Activated T-cell treated with anti-CD3 and anti-CD28 coated beads, Interleukin-2, amount 50 U/mL, for 1 hour (primary cell): ENCODE results near the gene FOXN3.

Source experiments
- DNase-seq: peaks from one replicate; pipeline ENCODE4 v3.0.0-alpha.2; 2020

The FOXN3 gene

DNA sequence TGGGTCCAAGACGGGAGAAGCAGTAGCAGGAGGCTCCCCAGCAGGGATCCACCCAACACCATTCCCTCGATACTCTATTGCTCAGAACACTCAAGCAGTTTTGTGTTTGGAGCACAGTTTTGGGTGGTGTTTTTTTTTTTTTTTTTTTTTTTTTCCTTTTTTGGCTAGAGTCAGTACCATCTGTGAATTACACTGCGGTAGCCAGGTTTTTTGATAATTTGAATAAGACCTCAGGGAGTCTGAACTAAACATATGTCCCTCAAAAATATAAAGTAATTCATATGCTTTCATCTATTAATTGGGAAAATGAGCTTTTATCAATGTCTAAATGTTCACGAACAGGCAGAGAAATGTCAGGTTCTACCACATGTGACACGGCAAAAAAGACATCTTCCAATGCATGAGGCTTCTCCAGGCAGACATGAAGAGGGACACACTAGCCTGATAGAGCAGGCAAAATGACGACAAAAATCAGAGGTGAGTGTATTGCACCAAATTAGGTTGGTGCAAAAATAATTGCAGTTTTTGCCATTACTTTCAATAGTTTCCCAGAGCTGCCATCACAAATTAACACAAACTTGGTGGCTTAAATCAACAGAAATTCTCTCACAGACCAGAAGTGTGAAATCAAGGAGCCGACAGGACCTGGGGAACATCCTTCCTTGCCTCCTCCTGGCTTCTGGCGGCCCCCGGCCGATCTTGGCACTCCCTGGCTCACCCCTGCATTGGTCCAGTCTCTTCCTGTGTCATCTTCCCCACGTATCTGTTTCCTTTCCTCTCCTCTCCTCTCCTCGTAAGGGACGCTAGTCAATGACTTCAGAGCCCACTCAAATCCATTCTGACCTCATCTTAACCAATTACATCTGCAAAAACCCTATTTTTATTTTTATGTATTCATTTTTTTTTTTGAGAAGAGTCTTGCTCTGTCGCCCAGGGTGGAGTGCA is 33.9 kb downstream of the FOXN3 start:
- DNase-seq = no peak

DNA sequence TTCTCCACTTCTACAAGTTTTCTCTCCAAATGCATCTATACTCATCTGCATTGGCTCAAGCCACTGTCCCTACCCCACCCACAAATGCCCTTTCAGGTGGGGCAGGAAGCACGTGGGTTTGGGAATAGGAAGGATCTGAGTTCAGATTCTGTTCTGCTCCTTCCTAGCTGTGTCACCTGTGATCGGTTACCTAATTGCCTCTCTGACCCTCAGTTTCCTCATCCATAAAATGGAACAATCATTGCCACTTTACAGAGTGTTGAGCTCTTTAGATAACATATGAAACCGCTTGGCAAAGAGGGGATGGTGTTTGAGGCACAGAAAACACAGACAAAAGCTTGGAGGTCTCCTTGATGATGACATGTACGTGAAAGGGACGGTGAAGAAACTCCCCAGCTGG is 34.5 kb downstream of the FOXN3 start:
- no peak for DNase-seq

DNA sequence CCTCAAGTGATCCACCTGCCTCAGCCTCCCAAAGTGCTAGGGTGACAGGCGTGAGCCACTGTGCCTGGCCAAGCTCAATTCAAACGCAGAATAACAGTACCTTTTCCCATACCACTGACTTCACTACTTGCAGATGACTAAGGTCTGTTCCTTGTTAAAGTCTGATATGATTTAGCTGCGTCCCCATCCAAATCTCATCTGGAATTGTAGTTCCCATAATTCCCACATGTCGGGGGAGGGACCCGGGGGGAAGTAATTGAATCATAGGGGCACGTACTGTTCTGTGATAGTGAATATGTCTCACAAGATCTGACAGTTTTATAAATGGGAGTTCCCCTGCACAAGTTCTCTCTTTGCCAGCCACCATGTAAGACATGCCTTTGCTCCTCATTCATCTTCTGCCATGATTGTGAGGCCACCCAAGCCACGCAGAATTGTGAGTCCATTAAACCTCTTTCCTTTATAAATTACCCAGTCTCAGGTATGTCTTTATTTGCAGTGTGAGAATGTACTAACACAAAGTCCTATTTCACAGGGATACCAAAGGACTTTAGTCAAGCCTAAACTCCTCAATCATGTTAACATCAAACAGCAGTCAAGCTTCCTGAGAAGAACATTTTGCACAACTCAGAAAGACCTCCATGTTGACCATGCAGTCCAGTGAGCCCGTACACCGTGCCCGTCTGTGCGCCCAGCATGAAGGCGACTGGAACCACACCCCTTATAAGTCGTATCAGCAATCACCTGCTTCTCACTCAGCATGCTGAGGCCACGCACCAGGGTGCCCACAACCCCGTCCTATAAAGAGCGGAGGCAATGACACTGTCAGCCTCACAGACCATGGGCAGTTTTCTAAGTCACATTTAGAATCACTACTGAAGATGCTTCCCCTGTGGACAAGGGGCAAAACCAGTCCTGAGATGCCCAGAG is 36.9 kb downstream of the FOXN3 start:
- no peak for DNase-seq

DNA sequence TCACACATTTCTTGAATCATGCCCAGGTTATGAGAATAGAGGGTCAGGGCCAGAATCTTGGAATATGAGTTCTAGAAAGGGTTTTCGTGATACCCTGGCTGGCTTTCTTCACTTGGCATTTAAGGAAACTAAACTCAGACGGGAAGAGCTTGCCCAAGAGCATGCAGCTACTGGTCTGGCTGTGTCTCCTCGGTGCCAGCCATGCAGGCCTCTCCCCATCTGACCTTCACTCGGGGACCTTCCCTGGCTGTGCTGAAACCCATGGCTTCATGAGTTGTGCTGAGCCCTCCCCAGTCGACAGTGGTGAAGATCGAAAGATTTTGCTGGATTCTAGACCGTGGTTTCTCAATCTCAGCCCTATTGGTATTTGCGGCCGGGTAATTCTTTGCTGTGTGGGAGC is 38.0 kb downstream of the FOXN3 start:
- no peak for DNase-seq

DNA sequence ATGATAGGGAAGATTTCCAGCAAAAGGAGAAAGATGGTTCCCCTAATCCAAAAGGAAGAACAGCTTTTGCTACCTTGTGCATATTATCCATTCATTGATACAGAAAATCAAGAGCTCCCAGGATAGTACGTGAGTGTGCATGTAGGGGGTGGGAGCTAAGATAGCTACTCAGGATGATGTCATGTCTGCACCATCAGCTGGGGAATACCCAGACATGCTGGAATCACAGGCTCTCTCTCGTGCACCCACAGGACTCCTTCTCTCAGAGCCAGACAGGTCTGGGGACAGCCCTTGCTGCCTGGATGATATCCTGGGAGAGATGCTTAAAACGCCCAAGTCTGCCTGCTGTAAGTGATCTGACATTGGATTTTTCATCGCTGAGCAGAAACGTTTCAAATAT is 38.9 kb downstream of the FOXN3 start:
- no peak for DNase-seq

DNA sequence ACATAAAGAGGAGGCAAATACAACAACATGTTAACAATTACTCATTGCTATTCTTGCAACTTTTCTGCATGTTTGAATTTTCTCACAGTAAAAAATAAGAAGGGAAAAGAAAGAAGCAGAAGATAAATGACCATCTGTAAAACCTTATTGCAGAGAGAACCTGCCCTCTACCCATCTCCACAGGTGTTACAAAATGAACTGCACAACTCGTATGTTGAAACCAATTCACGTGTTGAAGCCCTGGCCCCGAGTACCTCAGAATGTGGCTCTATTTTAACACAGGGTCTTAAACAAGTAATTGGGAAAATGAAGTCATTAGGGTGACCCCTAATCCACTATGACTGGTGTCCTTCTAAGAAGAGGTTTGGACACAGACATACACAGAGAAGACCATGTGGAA is 39.5 kb downstream of the FOXN3 start:
- DNase-seq = no peak

DNA sequence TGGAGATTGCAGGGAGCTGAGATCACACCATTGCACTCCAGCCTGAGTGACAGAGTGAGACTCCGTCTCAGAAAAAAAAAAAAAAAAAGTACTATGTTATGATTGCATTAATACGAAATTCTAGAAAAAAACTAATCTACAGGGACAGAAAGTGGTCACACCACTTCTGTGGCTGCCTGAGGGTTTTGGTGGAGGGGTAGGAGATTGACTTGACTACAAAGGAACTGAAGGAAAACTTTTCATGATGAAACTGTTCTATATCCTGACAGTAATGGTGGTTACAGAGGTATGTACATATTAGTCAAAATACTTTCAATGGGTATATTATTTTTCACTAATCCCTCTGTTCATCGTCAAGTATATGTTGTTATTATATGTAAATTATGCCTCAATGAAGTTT is 42.1 kb downstream of the FOXN3 start:
- no peak for DNase-seq

DNA sequence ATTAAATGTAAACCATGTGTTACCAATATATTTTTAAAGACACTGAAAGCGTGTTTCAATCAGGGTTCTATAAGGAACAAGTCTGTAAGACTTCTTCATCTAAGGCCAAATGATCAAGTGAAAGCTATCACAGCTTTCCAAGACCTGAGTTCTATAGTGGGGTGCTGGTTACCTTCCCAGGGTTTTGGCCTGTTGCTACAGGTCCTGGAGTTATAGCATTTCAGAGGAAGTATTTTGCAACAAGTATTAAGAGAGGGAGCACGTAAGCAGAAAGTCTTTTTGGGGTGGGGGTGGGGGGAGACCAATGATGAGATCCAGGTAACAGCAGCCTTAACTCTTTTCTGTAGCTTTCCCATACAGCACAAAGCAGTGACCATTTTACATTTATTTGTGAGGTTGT is 43.8 kb downstream of the FOXN3 start:
- no peak for DNase-seq

DNA sequence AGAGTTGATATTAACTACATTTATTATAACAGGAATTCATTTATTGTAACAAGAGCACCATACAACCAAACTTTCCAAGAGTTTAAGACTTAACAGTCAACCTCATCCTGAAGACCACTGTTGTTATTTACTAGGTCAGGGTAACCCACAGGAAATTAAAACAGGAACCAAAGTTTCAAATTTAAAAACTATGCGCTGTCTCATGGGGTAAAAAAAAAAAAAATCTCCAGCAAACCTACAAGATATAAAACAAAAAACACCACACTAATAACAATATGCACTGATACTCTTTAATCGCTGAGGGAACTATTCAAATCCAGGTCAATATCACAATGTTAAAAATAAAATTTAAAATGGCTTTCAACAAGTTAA is 44.5 kb downstream of the FOXN3 start:
- no peak for DNase-seq

DNA sequence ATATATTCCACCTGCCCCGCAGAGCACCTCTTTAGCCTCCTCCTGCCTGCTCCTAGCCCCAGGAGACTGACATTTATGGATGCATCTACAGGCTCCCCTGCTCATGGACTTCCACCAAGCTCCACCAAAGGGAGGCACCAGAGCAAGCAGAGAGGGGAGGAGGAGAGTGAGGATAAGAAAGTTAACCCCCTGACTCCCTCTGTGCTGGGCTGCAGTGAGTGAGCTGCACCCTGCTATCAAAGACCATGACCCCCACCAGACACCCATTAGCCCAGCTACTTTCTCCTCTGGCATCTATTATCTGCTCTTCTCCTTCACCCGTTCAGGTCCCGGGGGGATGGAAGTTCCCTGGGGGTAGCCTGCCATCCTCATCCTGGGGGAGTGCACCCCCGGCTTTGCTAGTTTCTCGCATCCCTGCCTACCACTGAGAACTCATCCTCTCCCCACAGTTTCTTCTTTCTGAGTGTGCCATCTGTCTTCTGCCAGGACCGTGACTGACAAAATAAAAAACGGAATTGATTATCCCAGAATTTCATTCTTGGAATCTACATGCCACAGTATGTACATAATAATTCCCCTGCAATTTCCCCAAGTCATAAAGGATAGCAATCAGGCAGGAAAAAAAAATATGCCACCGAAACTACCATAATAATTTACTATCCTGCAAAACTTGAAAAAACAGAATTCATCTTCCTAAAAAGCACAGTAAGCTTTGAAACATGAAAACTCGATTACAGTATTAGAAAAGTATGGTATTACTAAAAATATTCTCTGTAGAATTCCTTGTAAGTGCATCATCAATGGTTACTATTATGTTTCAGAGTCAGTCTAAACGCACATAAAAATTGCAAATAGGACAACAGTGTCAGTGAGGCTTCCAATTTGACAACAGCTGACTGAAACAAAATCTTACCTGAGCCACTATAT is 45.2 kb downstream of the FOXN3 start:
- no peak for DNase-seq

DNA sequence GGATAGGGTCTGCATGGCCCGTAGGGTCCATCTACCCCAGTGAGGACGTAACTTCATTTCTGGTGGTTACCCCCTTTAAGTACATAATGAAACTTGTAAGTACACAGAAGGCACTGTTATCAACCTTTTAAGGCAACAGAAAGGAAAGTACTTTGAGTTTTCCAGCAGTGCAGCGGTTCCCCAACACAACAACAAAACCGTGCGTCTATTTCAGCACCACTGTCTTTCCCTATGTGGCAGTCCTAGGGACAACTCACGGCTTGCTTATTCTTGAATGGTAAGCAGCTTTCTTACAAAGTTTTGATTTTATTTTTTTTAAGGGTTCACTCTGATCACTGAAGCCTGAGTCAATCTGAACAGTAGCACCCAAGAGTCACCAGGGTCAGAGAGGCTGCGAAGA is 46.3 kb downstream of the FOXN3 start:
- DNase-seq = no peak

DNA sequence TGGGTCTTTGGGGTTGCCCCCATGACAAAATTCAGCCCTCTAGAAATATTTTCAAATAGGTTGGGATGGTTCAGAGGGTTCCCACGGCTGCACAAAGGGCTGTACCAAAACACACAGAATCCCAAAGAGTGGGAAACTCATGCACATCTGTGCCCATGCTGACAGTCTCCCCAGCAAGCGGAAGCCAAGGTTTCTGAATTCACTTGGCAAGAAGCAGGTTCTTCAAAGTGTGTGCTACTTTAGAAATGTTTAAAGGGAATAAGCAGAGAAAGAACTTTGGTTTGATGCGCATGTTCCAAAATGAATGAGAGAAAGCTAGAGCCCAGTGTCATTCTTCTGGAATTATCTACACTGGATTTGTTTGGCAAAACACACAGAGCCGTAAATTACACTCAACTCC is 46.7 kb downstream of the FOXN3 start:
- no peak for DNase-seq

DNA sequence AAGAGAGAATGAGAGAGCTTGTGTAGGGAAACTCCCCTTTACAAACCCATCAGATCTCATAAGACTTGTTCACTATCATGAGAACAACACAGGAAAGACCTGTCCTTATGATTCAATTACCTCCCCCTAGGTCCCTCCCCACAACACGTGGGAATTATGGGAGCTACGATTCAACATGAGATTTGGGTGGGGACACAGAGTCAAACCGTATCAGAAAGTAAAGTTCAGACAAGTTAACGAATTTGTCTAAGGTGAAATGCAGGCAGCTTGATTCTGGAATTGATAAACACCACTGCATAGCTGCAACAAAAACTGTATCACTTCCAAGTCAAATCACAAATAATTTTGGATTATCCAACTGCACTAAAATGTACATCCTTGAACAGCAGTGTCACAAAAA is 47.4 kb downstream of the FOXN3 start:
- DNase-seq = no peak

DNA sequence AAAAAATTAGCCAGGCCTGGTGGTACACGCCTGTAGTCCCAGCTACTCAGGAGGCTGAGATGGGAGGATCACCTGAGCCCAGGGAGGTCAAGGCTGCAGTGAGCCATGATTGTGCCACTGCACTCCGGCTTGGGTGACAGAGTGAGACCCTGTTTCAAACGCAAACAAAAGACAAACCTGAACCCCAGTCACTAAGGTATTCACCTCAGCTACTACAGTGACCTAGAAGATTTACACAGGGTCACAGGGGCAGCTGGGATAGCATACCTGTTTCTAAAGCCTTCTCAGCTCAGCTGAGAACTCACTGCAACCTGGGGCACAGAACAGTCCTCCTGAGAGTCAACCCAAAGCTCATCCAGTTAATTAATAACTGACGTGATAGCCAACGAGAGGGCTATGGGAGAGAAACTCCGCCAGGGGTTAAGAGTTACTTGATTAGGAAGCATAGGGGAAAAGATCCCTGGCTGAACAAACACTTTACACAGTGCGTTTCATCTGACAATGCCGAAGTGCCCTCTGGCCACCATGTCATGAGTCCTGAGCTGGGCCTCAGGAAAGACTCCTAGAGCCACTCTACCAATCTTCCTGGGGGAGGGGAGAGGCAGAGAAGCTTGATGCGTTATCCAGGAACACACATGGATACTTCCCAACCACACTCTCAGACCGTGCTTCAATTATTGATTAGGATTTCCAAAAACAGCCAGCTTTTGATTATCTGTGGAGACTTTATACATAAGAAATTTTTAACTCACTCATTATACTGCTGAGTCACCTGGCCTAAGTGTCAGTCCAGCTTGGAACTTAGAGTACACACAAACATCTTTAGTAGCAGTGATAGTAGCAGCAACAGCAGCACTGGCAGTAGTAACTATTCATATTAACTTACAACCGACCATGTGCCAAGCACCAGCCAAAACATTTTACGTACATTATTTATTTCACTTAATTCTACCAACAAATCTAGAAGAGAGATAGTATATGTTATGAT is 48.2 kb downstream of the FOXN3 start:
- DNase-seq = no peak

DNA sequence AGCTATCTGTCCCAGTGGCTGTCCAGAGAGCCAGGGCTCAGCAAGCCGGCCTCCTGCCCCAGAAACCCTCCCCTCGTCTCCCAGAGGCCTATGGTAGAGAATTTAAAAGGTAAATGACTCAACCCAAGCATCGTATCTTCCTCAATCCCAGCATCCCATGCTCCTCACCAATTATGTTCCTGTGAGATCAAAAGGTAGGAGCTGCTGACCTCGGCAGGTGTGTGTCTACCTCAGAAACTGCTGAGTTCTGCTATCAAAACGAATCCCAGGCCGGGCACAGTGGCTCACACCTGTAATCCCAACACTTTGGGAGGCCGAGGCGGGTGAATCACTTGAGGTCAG is 49.3 kb downstream of the FOXN3 start:
- no peak for DNase-seq

DNA sequence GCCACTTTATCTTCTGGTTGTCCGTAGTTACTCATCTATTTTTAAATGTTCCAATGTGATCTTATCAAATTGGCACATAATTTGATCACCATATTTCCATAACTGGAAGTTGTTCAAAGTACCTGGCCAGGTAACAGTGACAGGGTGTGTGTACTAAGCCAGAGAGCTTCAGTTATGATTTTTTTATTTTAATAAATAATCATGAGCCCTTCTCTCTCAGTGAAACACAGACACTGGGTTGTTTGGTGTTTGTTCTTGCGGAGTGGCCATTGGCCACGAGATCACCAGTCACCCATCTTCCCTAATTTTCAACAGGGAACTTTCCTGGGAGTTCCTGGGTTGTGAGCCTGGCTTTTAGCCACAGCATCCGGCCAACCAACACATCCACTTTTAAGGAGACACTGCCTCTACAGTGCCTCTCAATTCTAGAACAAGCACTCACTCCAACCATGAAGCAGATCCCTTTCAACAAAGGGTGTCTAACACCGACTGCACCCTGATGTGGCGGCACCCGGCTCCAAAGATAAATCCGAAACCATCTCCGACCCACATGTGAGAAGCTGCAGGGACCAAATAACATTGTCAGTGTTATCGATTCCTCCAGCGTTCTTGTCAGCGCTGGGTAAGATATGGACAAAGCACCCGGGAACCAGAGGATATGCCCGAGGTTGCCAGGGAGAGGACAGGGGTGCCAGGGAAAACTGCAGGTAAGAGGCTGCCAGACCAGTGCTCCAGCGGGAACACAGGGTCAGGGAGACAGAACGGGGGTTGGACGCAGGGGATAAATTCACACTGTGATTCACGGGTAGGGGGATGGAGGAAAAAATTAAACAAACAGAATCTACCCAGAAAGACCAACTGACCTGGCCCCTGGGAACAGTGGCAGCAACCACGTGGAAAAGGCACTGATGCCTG is 49.9 kb downstream of the FOXN3 start:
- no peak for DNase-seq

DNA sequence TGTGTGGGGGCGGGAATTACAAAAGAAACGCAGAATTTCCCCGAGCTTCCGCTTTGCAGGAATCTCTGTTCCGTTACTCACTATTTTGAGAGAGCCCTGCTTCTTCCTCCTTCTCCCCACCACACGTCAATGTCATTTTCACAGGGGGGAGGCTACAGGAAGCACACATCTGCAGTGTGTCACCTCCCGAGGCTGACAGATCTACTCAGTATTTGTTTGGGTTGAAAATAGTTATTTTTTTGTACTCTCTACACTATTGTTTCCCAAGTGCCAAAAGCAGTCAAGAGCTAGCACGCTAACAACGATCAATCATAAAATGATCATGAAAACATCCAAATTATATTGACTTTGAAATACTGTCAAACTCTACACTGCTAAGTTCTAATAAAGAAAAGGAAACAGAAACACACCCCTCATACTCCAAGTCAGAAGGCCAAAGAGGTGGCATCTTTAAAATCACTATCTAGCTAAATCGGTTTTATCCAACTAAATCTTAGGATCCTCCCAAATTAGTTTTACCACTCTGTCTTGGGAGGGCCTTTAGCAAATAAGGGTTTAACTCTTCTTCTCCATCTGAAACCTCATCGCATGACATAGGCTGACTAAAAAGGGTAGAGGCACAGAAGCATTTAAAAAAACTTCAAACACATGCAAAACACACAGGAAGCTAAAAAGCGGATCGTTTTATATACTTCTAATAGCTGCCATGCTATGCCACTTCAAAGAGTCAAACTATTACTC is 51.8 kb downstream of the FOXN3 start:
- peak; percentile 41 for DNase-seq

DNA sequence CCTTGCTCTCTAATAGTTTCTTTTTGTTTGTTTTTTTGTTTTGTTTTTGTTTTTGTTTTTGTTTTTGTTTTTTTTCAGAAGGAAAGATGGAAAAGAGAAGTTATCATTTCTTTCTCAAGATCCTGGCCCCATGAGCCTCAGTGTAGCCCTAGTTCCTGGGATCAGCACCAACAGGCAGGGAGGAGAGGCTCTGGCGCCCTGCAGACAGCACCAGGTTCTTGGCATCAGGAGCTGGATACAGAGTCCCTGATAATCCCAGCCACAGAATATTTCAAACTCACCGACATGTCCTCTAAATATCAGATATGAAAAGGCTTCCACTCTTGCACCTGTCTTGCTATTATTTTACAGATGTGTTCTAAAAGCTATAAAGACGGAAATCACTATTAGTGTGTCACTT is 52.7 kb downstream of the FOXN3 start:
- no peak for DNase-seq

DNA sequence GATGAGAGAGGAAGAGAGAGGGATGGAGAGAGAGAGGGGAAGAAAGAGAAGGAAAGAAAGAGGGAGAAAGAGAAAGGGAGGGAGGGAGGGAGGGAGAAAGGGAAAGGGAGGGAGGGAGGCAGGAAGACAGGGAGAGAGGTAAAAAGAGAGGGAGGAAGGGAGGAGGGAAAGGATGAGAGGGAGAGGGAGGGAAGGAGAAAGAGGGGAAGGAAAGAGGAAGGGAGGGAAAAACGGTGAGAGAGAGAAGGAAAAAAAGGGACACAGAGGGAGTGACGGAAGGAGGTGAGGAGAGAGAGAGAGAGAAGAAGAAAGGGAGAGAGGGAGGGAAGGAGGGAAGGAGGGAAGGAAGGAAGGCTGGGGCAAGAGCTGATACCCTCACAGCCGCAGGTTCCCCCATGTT is 56.8 kb downstream of the FOXN3 start:
- no peak for DNase-seq
